GM12878 (cell line): ENCODE data around the gene TMEM182. TPM values are rescaled to one million over a fixed set of nuclear protein-coding genes. Genes with fewer than 3 reads are reported as not detected.

Experiments
- ATAC-seq: fragments of 200-7000 bp; cut with Tn5 transposase; 3 replicates; pipeline ENCODE4 v1.9.1; 2020; ENCODE audit warnings: mild to moderate bottlenecking, moderate library complexity
- BruUV-seq: library from RNA; stranded (reverse); fragments of 400-500 nt; replicated peaks from 2 replicates; lab custom pipeline; 2021; lab: Mats Ljungman, UMichigan
- CTCF ChIA-PET: fragments of 300-600 bp; sonication (Branson Sonifier 250); formaldehyde crosslinking; extraction: SDS; loops from one replicate; lab custom pipeline; 2021; ENCODE audit warnings: inconsistent platforms; lab: Yijun Ruan, JAX
- POLR2A ChIA-PET: fragments of 350-600 bp; formaldehyde crosslinking; extraction: SDS; loops from one replicate; lab custom pipeline; 2021; ENCODE audit warnings: inconsistent platforms; lab: Charles Lee
- RAD21 ChIA-PET: fragments of 300-600 bp; sonication (Branson Sonifier 250); formaldehyde crosslinking; loops from one replicate; lab custom pipeline; 2023; ENCODE audit warnings: antibody characterized with exemption; ENCODE audit not compliant: unreplicated experiment; lab: Charles Lee
- SMC1A ChIA-PET: fragments of 300-600 bp; sonication (Branson Sonifier 250); formaldehyde crosslinking; loops from one replicate; lab custom pipeline; 2023; ENCODE audit not compliant: unreplicated experiment, uncharacterized antibody; lab: Charles Lee
- DNase-seq: peaks from one replicate; pipeline ENCODE4 v3.0.0-alpha.2; 2011; ENCODE audit warnings: low read depth, low spot score
- FAIRE-seq: peaks from 3 replicates; lab custom pipeline; 2011; peaks lifted over from hg19 to GRCh38; lab: Jason Lieb, UNC
- H2AFZ ChIP-seq: 2 replicates; pipeline ENCODE4 v1.6.0; 2011; ENCODE audit warnings: low read depth, low read length, control low read depth; ENCODE audit not compliant: control insufficient read depth
- H3K27ac ChIP-seq: 2 replicates; pipeline ENCODE4 v1.5.1; 2011; ENCODE audit warnings: control low read depth; ENCODE audit not compliant: control insufficient read depth, insufficient read depth
- H3K27me3 ChIP-seq, 2 experiments: replicated peaks in 1 of 2; 2 replicates each; pipeline versions ENCODE4 v1.6.0 to v1.6.1; 2011; ENCODE audit warnings: low read length in 1 of 2; ENCODE audit not compliant: control insufficient read depth in 2 of 2, insufficient read depth in 2 of 2
- H3K36me3 ChIP-seq, 2 experiments: 2 replicates each; pipeline ENCODE4 v1.5.1; 2011; ENCODE audit warnings: low read length in 1 of 2; ENCODE audit not compliant: control insufficient read depth in 2 of 2, insufficient read depth in 2 of 2
- H3K4me1 ChIP-seq: 2 replicates; pipeline ENCODE4 v1.6.1; 2011; ENCODE audit warnings: mild to moderate bottlenecking, low read length, moderate library complexity, mixed read lengths; ENCODE audit not compliant: control insufficient read depth, insufficient read depth
- H3K4me2 ChIP-seq: 2 replicates; pipeline ENCODE4 v1.6.0; 2011; ENCODE audit warnings: control low read depth; ENCODE audit not compliant: control insufficient read depth, insufficient read depth
- H3K4me3 ChIP-seq: fragments of 200-600 bp; sonication (generic); 2 replicates; pipeline ENCODE4 v1.5.1; 2016
- H3K79me2 ChIP-seq: 2 replicates; pipeline ENCODE4 v1.6.0; 2011; ENCODE audit warnings: low read length; ENCODE audit not compliant: control insufficient read depth, insufficient read depth
- H3K9ac ChIP-seq: 2 replicates; pipeline ENCODE4 v1.8.0; 2011; ENCODE audit warnings: low read length, control low read depth, mixed read lengths; ENCODE audit not compliant: control insufficient read depth, insufficient read depth
- H3K9me3 ChIP-seq: replicated peaks from 3 replicates; pipeline ENCODE4 v1.5.1; 2011; ENCODE audit warnings: mild to moderate bottlenecking, low read length; ENCODE audit not compliant: control insufficient read depth, insufficient read depth
- H4K20me1 ChIP-seq: 2 replicates; pipeline ENCODE4 v1.6.0; 2011; ENCODE audit not compliant: control insufficient read depth, insufficient read depth
- CEBPZ ChIP-seq: fragments of 150-350 bp; IDR thresholded peaks from 2 replicates; pipeline ENCODE4 v1.6.1; 2016; ENCODE audit warnings: low read depth, low read length
- GABPA ChIP-seq: IDR thresholded peaks from 2 replicates; pipeline ENCODE4 v1.6.1; 2014; ENCODE audit warnings: antibody characterized with exemption, low read depth, mild to moderate bottlenecking, inconsistent platforms
- SRF ChIP-seq, 2 experiments: IDR thresholded peaks; 2 replicates each; pipeline ENCODE4 v1.6.1; 2011; ENCODE audit warnings: low read depth in 2 of 2, low read length in 2 of 2, mild to moderate bottlenecking in 1 of 2, moderate library complexity in 1 of 2
- TCF7 ChIP-seq: IDR thresholded peaks from 2 replicates; pipeline ENCODE4 v1.6.1; 2014; ENCODE audit warnings: antibody characterized with exemption, borderline replicate concordance
- ZZZ3 ChIP-seq: IDR thresholded peaks from 2 replicates; pipeline ENCODE4 v1.6.1; 2011; ENCODE audit warnings: low read depth; ENCODE audit not compliant: control insufficient read depth, insufficient read length
- WGBS: methylation state at CpG from one replicate; pipeline ENCODE4 v1.1.6; 2016; ENCODE audit warnings: low lambda C conversion rate; ENCODE audit not compliant: insufficient replicate concordance, insufficient coverage; ENCODE audit errors: missing lambda C conversion rate; 5-methylcytosine and 5-hydroxymethylcytosine counted together
- in situ Hi-C: fragments of 300-500 bp; cut with MboI; formaldehyde crosslinking; loops from 9 replicates; pipeline ENCODE4 v1.14.3; 2018; ENCODE audit warnings: mixed read lengths
- intact Hi-C: fragments of 100-400 bp; cut with micrococcal nuclease; formaldehyde crosslinking; loops from one replicate; pipeline ENCODE4 v1.14.2; 2022; ENCODE audit not compliant: unreplicated experiment
- polyA plus RNA-seq, 11 experiments: library from polyadenylated mRNA; depleted of rRNA in 4 of 11; unstranded in 6 of 11; stranded (reverse) in 5 of 11; fragments of >200 nt; fragmentation: Nextera tagmentation in 4 of 11; fragmentation: Illumina TruSeq in 1 of 11; extraction: Ambion mirVana in 4 of 11; extraction: Trizol in 1 of 11; gene quantifications; 1 replicate in 1 of 11; 2 replicates in 10 of 11; pipeline versions ENCODE4 v1.2.1 to v1.2.3, GENCODE V29; 2011 to 2016; ENCODE audit warnings: inconsistent platforms in 2 of 11, missing spikeins in 2 of 11, low read depth in 1 of 11
- total RNA-seq, 4 experiments: library from RNA; depleted of rRNA in 3 of 4; stranded (reverse); fragments of >200 nt in 3 of 4; fragmentation: Illumina TruSeq in 1 of 4; extraction: Trizol in 1 of 4; gene quantifications; 2 replicates each; pipeline versions ENCODE4 v1.2.1 to v1.2.3, GENCODE V29; 2013 to 2021

The TMEM182 gene
- total and polyA plus RNA-seq, 10 of the 15 experiments (the other 5 are each of a cell fraction or from before 2014, with no cell fraction given), result 1.8 to 5.4 (median 3.1) TPM

- no peak for TF ChIP-seq CEBPZ
- no peak for TF ChIP-seq GABPA
- TF ChIP-seq SRF (IDR thresholded peaks at IDR 0.05; ENCODE audit: low read depth in 2 of 2, low read length in 2 of 2), result no peak
- TF ChIP-seq, all 136 proteins: peak for 0
These were observed 53.5 kb downstream of the TMEM182 start (continued) for GRCh38 chr2:102815285-102815684.

- CTCF ChIA-PET, result interaction anchor here (1.1 to 1.5 kb wide), 2 partner anchors 13 to 15 kb away, joined by 3 to 8 read pairs; no protein-coding TSS in a partner anchor
- intact Hi-C loops, result no loop called here
- Histone ChIP-seq H4K20me1 (no peaks in the 10 kb centered on the region), H3K9ac (no peak overlapping the region), H3K4me1 (no peaks in the 10 kb centered on the region), H3K4me2 (no peak overlapping the region), H3K36me3 (no peaks in the 10 kb centered on the region), H3K4me3 (no peak overlapping the region), H3K27me3 (no peaks in the 10 kb centered on the region), H3K9me3 (no peaks in the 10 kb centered on the region), H2AFZ (no peak overlapping the region), H3K79me2 (no peaks in the 10 kb centered on the region), H3K27ac (no peak overlapping the region)
- 43% methylated on average over 5 of the region's 5 CpGs for WGBS
- in situ Hi-C loops, result no loop called here
- no peak for FAIRE-seq
- ATAC-seq, result no peak
- no peak for DNase-seq
- SMC1A ChIA-PET, result no interaction called here
- POLR2A ChIA-PET, result no interaction called here
- no TSS peak for BruUV-seq
- RAD21 ChIA-PET, result no interaction called here
- TF ChIP-seq ZZZ3 (no peak), TCF7 (no peak)
These were observed 65.1 kb downstream of the TMEM182 start for GRCh38 chr2:102826904-102827303.
